ENCODE measurements around the gene CHST13.

GRCh38 chr3:126499401-126499800 lies 24.6 kb upstream of the CHST13 start:
- no peak for TF ChIP-seq MAX (IDR thresholded peaks at IDR 0.05)
- TF ChIP-seq EP300 (IDR thresholded peaks at IDR 0.05; ENCODE audit: borderline replicate concordance): no peak
- no peak for TF ChIP-seq REST (IDR thresholded peaks at IDR 0.05; ENCODE audit: low read depth)
- no peak for TF ChIP-seq RAD21 (IDR thresholded peaks at IDR 0.05; ENCODE audit: low read depth)
- no peak for TF ChIP-seq EGR1 (IDR thresholded peaks at IDR 0.05)
- no peak for TF ChIP-seq YY1 (IDR thresholded peaks at IDR 0.05; ENCODE audit: low read depth)
- TF ChIP-seq CREB1 (IDR thresholded peaks at IDR 0.05; ENCODE audit: low read depth): no peak
- no peak for TF ChIP-seq NFIC (IDR thresholded peaks at IDR 0.05)
- no peak for TF ChIP-seq TEAD4 (IDR thresholded peaks at IDR 0.05)

Data from Ishikawa (cell line).